Progenitor cell of endocrine pancreas (in vitro differentiated cells): ENCODE measurements around the gene ZNF837. TPM values are rescaled to one million over a fixed set of nuclear protein-coding genes. Genes with fewer than 3 reads are reported as not detected.

Experiments
- DNase-seq: peaks from one replicate; pipeline ENCODE4 v3.0.0; 2021; ENCODE audit warnings: low spot score; ENCODE audit not compliant: unreplicated experiment
- H3K27ac Mint-ChIP-seq: 2 replicates; pipeline ENCODE4 v1.8.0; 2021; ENCODE audit warnings: mild to moderate bottlenecking, moderate library complexity, mixed read lengths
- H3K27me3 Mint-ChIP-seq: 2 replicates; pipeline ENCODE4 v1.8.0; 2021; ENCODE audit warnings: mixed read lengths
- H3K36me3 Mint-ChIP-seq: 2 replicates; pipeline ENCODE4 v1.8.0; 2022; ENCODE audit warnings: mixed read lengths; ENCODE audit not compliant: insufficient read depth
- H3K4me1 Mint-ChIP-seq: 2 replicates; pipeline ENCODE4 v1.8.0; 2021; ENCODE audit warnings: low read depth, mixed read lengths
- H3K4me3 Mint-ChIP-seq: 2 replicates; pipeline ENCODE4 v1.8.0; 2021; ENCODE audit warnings: low read depth, mild to moderate bottlenecking, moderate library complexity, mixed read lengths
- H3K9me3 Mint-ChIP-seq: 2 replicates; pipeline ENCODE4 v1.8.0; 2021; ENCODE audit warnings: low read depth, mixed read lengths
- total RNA-seq: library from RNA; stranded (reverse); gene quantifications from 2 replicates; pipeline ENCODE4 v1.2.1, GENCODE V29; 2021
- TF ChIP-seq, protein P1 (sequence below): fragments of 200-600 bp; sonication (generic); IDR thresholded peaks from one replicate; pipeline ENCODE4 v1.5.0; 2021; ENCODE audit warnings: antibody characterized with exemption, mild to moderate bottlenecking; ENCODE audit not compliant: unreplicated experiment

Gene ZNF837
- total RNA-seq, 1 donor from 2014 or later: 6.1 TPM

DNA sequence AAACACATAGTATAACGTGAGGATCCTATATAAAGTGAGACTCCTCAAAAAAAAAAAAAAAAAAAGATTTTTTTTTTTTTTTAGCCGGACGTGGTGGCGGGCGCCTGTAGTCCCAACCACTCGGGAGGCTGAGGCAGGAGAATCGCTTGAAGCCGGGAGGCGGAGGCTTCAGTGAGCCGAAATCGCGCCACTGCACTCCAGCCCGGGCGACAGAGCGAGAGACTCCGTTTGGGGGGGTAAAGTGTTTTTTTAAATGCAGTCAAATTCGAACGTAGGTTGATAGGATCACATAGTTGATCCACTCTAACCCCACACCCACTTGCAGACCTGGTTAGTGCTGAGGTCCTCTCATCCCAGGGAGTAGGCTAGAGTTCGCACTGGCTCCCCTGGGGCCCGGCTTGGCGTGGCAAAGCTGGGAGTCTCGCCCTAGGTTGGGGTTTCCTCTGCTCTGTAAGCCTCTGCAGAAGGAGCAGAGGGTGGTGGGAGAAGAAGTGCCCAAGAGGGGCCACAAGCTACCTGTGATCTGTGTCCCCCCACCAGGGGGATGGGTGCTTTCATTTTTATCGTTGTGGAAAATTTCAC is 21.1 kb upstream of the ZNF837 start:
- H3K9me3 Mint-ChIP-seq: no peaks in the 10 kb centered on the region
- H3K36me3 Mint-ChIP-seq: no peaks in the 10 kb centered on the region
- TF ChIP-seq, protein P1, sequence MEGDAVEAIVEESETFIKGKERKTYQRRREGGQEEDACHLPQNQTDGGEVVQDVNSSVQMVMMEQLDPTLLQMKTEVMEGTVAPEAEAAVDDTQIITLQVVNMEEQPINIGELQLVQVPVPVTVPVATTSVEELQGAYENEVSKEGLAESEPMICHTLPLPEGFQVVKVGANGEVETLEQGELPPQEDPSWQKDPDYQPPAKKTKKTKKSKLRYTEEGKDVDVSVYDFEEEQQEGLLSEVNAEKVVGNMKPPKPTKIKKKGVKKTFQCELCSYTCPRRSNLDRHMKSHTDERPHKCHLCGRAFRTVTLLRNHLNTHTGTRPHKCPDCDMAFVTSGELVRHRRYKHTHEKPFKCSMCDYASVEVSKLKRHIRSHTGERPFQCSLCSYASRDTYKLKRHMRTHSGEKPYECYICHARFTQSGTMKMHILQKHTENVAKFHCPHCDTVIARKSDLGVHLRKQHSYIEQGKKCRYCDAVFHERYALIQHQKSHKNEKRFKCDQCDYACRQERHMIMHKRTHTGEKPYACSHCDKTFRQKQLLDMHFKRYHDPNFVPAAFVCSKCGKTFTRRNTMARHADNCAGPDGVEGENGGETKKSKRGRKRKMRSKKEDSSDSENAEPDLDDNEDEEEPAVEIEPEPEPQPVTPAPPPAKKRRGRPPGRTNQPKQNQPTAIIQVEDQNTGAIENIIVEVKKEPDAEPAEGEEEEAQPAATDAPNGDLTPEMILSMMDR: no peak
- H3K27me3 Mint-ChIP-seq: peaks cover 12% of the 10 kb centered on the region
- peak overlapping the region; percentile 87 for H3K4me3 Mint-ChIP-seq
- no peak for DNase-seq
- peaks cover 20% of the 10 kb centered on the region for H3K4me1 Mint-ChIP-seq
- peak overlapping the region; percentile 20 for H3K27ac Mint-ChIP-seq

DNA sequence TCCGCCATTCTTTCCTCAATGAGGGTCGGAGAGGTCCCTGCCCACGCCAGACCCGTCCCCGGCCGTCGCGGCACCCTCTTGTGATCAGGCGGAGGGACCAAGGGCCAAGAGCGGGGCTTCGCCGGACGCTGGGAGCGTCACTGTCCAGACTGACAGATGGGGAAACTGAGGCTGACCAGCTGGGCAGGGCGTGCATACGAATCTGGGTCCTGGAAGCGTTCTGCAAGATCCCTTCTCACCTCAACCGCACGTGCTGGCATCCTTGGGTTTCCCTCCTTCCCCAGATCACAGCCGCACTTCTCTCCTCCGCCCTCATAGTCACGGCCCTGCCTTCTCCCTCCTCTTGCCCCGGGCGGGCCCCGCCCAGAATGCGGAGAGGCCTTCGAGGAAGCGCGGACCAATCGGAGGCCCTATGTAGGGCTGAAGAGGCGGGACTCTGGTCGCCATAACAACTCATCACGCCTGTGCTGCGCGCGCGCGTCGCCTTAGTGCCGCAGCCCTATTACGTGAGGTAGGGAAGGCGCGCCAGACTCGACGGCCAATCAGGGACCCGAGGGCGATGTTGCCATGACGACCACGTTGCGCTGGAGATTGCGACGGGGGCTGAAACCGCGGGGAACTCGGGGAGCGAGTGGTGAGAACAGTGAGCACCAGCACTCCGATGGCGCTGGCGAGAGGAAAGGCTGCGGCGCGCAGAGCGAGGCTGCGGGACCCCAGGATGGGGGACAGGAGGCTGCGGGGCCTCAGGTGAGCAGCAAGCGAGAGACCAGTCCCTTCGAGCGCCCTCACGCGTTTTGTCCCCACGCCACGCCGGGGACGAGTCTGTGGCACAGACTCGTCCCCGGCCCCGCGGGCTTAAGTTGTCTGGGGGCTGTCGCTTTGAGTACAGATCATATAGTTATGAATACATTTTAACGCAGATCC is 20.3 kb upstream of the ZNF837 start:
- no peaks in the 10 kb centered on the region for H3K36me3 Mint-ChIP-seq
- peak overlapping the region; percentile 95 for H3K27ac Mint-ChIP-seq
- DNase-seq: peak; percentile 98
- H3K27me3 Mint-ChIP-seq: peaks cover 12% of the 10 kb centered on the region
- peaks cover 16% of the 10 kb centered on the region for H3K4me1 Mint-ChIP-seq
- TF ChIP-seq, protein P1: no peak
- H3K9me3 Mint-ChIP-seq: no peaks in the 10 kb centered on the region
- H3K4me3 Mint-ChIP-seq: peak overlapping the region; percentile 87

DNA sequence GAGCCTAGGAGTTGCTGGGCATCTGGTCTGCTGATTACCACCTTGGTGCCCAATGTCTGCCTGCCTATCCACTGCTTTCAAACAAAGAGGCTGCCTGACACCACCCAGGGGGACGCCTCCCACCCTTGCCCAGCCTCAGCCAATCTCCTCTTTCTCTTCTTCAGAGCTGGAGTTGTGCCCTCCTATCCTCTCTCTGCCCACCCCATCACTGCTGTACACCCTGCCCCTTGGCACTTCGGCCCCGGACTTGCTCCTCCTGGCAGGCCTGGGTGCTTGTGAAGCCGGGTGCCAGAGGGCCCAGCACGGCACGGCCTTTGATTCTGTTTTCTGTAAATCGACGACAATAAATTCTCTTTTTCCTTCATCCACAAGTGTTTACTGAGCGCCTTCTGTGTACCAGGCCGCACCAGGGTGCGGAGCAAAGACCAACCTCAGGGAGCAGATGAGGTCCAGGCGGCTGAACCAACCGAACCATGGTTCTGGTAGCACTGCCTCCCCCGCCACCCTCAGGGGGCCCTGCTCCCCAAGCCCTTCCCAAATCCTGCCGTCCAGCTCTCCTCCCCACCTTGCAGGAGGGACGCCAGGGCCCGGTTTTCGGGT is 19.6 kb upstream of the ZNF837 start:
- Mint-ChIP-seq H3K36me3 (peaks cover 2% of the 10 kb centered on the region), H3K4me1 (peaks cover 18% of the 10 kb centered on the region), H3K9me3 (no peaks in the 10 kb centered on the region), H3K27ac (peak overlapping the region; percentile 10), H3K4me3 (peak overlapping the region; percentile 87), H3K27me3 (peaks cover 18% of the 10 kb centered on the region)
- no peak for DNase-seq
- TF ChIP-seq, protein P1: no peak

DNA sequence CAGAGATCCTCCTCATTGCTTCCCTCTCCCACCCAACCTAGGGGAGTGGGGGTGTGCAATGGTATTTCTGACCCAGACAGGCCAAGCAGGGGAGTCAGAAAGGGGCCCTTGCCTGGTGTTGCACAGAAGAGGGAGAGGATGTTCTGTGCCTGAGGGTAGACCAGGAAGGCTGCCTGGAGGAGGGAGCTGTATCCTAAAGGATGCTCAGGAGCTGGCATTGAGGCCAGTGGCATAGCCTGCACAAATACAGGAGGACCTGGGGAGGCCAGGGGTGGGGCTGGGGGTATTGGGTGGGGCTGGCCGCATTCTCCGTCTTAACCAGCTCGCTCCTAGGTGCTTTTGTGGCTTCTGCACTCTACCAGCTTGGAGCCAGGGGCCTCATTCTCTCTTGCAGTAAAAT is 19.1 kb upstream of the ZNF837 start:
- Mint-ChIP-seq H3K4me1 (peaks cover 18% of the 10 kb centered on the region), H3K27ac (no peak overlapping the region), H3K4me3 (peak overlapping the region; percentile 87), H3K27me3 (peaks cover 18% of the 10 kb centered on the region), H3K9me3 (no peaks in the 10 kb centered on the region), H3K36me3 (peaks cover 3% of the 10 kb centered on the region)
- DNase-seq: no peak
- TF ChIP-seq, protein P1: no peak

DNA sequence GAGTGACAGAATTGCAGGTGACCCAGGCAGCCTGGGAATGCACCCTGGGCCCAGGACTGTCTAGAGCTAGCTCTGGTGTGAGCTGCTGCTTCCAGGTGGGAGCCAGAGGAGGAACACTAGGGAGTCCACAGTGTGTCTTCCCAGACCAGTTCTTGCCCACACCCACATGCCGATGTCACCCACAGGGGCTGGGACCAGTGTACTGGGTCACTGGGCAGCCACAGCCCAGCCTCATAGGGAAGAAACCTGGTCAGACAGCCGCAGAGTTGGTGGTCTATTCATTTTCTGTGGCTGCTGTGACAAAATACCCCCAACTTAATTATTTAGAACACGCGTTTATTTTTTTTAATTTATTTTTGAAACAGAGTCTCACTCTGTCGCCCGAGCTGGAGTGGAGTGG is 17.7 kb upstream of the ZNF837 start:
- H3K4me1 Mint-ChIP-seq: peaks cover 15% of the 10 kb centered on the region
- H3K4me3 Mint-ChIP-seq: no peak overlapping the region
- H3K27me3 Mint-ChIP-seq: peaks cover 20% of the 10 kb centered on the region
- TF ChIP-seq, protein P1: no peak
- H3K27ac Mint-ChIP-seq: no peak overlapping the region
- H3K9me3 Mint-ChIP-seq: no peaks in the 10 kb centered on the region
- no peak for DNase-seq
- peaks cover 14% of the 10 kb centered on the region for H3K36me3 Mint-ChIP-seq
